GM21367 (cell line): ENCODE data around the gene HS2ST1.

Source experiments
- ATAC-seq: cut with Tn5 transposase; IDR thresholded peaks from one replicate; pipeline ENCODE4 v1.9.1; 2021; ENCODE audit not compliant: unreplicated experiment

HS2ST1 gene

DNA sequence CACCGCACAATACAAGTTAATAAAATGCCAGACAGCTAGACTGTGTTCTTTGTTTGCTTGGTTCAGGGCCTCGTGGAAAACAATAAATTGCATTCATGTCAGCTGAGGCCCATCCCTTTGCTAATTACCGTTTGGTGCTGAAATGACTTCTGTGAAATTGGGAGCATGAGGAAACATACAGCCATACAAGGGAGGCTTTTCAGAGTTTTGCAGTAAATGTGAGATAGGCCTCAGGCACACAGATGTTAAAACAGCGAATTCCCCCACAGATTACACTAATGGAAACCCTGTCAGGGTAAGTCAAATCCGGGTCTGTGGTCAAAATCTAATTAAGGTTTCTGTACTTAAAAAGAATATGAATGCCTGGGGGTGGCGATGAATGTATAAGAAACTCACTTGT lies 240.7 kb downstream of the HS2ST1 start:
- no peak for ATAC-seq

DNA sequence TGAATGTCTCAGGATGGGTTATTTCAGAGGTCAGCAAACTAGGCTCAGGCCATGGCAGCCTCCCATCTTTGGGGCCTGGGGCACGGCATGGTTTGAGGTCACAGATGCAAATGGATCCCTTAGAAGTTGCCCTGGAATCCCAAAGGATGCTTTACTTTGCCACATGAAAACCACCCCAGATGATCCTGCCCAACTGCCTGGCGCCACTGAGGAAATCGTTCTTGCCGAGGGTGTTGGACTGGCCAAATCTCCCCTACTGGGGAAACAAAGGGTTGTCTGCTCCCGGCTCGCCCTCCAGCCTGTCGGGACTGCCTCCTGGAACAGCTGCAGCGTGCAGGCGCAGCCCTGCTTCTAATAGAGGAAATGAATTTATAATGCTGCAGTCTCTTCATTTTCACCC lies 241.2 kb downstream of the HS2ST1 start:
- no peak for ATAC-seq

DNA sequence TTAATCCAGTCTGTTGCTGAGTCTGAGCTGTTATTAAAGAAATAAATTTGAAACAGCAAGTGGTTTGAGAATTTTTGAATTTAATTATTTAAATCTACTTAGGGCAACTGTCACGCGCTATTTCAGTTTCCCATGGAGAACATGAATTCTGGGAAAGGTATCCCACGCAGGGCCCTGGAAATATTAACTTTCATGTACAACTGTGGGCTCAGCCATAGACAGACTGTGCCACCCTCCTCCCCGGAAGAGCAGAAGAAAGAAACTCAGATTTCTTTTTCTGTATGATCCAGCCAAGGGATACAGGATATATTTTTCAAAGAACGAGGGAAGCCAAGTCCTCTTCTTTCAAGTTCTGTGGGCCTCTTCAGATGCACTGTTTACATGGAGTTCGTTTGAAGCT lies 241.7 kb downstream of the HS2ST1 start:
- no peak for ATAC-seq

DNA sequence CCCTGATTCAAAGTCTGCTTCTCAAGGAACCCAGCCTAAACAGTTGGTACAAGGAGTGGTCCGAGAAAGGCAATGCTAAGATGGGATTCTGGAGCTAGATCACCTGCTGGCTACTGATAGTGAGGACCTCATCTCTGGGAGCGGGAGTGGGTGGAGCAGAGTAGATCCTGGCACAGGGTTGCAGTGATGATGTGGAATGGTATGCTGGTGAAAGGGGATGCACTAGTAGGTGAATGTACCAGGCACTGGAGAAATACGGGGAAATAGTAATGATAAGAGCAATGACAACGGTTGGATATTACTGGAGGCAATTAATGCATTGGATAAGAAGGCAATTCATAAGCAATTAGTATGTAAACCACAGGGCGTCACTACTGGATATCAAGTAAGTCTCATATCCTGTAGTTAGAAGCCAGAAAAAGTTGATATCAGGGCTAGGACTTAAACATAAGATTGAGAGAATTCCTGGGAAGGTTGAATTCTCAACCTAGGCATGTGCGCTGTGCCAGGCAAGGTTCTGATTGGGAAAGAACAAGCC lies 245.0 kb downstream of the HS2ST1 start:
- ATAC-seq = no peak
